ENCODE results near the gene DUSP7. TPM values are rescaled to one million over a fixed set of nuclear protein-coding genes. Genes with fewer than 3 reads are reported as not detected.
"Not testable (repeated sequence)": the region's sequence is repeated elsewhere in the genome, so short reads cannot be mapped to it uniquely, and the experiment has no call there.

The DUSP7 gene
- total and polyA plus RNA-seq, 2 donors (not counting 3 experiments of a cell fraction or from before 2014, with no cell fraction given): 29.2 to 37.7 TPM

- no peak for FAIRE-seq
- no peak overlapping the region for H3K27ac ChIP-seq (ENCODE audit: insufficient read depth, low read depth, low read length)
- intact Hi-C loops (cut with micrococcal nuclease): no loop called here
Measured at GRCh38 chr3:52043750-52044149, 12.6 kb downstream of the DUSP7 start.

GRCh38 chr3:52043039-52043438, 13.3 kb downstream of the DUSP7 start:
- H3K27me3 ChIP-seq (ENCODE audit: control insufficient read depth in 2 of 2, insufficient read depth in 2 of 2, low read length in 2 of 2); H3K4me3 ChIP-seq (replicated peaks in 1 of 3; ENCODE audit: insufficient read depth in 1 of 3, low read depth in 1 of 3, low read length in 3 of 3); H3K27ac ChIP-seq (ENCODE audit: insufficient read depth, low read depth, low read length); FAIRE-seq; H3K9ac ChIP-seq (replicated peaks; ENCODE audit: extremely low read depth, insufficient read depth, low read length); H2AFZ ChIP-seq (ENCODE audit: low read depth, low read length); intact Hi-C loops (cut with micrococcal nuclease); BruUV-seq (replicated peaks); H3K36me3 ChIP-seq (ENCODE audit: control insufficient read depth in 2 of 2, extremely low read depth in 1 of 2, insufficient read depth in 2 of 2, low read length in 2 of 2); dilution Hi-C loops (cut with MboI; ENCODE audit: extremely low pct_ligation_motif_present, low sequenced_read_pairs); H3K9me1 ChIP-seq (replicated peaks; ENCODE audit: control insufficient read depth, extremely low read depth, insufficient read depth, low read length); H3K9me3 ChIP-seq (replicated peaks; ENCODE audit: control insufficient read depth, insufficient read depth, low read length); H3K4me2 ChIP-seq (ENCODE audit: insufficient read depth, low read length); DNase-seq (ENCODE audit: low read depth, low spot score); POLR2A ChIA-PET; H4K20me1 ChIP-seq (replicated peaks; ENCODE audit: control insufficient read depth, extremely low read depth, insufficient read depth, low read length); H3K79me2 ChIP-seq (ENCODE audit: control insufficient read depth, insufficient read depth, low read length): not testable (repeated sequence)
- peaks cover 25% of the 10 kb centered on the region for H3K4me1 ChIP-seq (ENCODE audit: control insufficient read depth, extremely low read depth, insufficient read depth, low read length)
- CTCF ChIA-PET: interaction anchor here (1.2 to 2.3 kb wide), 3 partner anchors 10 to 79 kb away, joined by 3 to 12 read pairs (median 9); no protein-coding TSS in a partner anchor

More at GRCh38 chr3:52043750-52044149, 12.6 kb downstream of the DUSP7 start:
- ChIA-PET CTCF (interaction anchor here (1.6 to 2.2 kb wide), 2 partner anchors 10 to 12 kb away, joined by 7 to 12 read pairs; partner anchors contain the start of gene DUSP7), POLR2A (no interaction called here)
- no peak for TF ChIP-seq FOS (IDR thresholded peaks at IDR 0.05; ENCODE audit: borderline replicate concordance, insufficient read depth, low read length)
- TF ChIP-seq POLR2AphosphoS5 (IDR thresholded peaks at IDR 0.05; ENCODE audit: insufficient read depth, low read depth, low read length): no peak
- no peak for TF ChIP-seq POLR2A (IDR thresholded peaks at IDR 0.05; ENCODE audit: low read depth, low read length)
- TF ChIP-seq GATA2 (IDR thresholded peaks at IDR 0.05; ENCODE audit: insufficient read depth, insufficient read length, low read depth, low read length): no peak
- TF ChIP-seq, protein P1, sequence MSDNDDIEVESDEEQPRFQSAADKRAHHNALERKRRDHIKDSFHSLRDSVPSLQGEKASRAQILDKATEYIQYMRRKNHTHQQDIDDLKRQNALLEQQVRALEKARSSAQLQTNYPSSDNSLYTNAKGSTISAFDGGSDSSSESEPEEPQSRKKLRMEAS (IDR thresholded peaks at IDR 0.05; ENCODE audit: insufficient read depth, insufficient read length): no peak
- TF ChIP-seq JUN (IDR thresholded peaks at IDR 0.05; ENCODE audit: borderline replicate concordance, insufficient read depth, insufficient read length, low read depth): no peak
- no peak for TF ChIP-seq EZH2 (IDR thresholded peaks at IDR 0.05; ENCODE audit: borderline replicate concordance, low read depth, low read length, severe bottlenecking)
- TF ChIP-seq MYC (IDR thresholded peaks at IDR 0.05; ENCODE audit: low read depth, low read length): no peak
- no peak for TF ChIP-seq CTCF (IDR thresholded peaks at IDR 0.05; ENCODE audit: extremely low read depth in 1 of 2, insufficient read depth in 1 of 2, low read depth in 1 of 2, low read length in 2 of 2)
- peaks cover 28% of the 10 kb centered on the region for H3K4me1 ChIP-seq (ENCODE audit: control insufficient read depth, extremely low read depth, insufficient read depth, low read length)
- H3K9me3 ChIP-seq (replicated peaks; ENCODE audit: control insufficient read depth, insufficient read depth, low read length): no peaks in the 10 kb centered on the region
- no peak for DNase-seq (ENCODE audit: low read depth, low spot score)
- H3K36me3 ChIP-seq (ENCODE audit: control insufficient read depth in 2 of 2, extremely low read depth in 1 of 2, insufficient read depth in 2 of 2, low read length in 2 of 2): no peaks in the 10 kb centered on the region
- no peaks in the 10 kb centered on the region for H3K27me3 ChIP-seq (ENCODE audit: control insufficient read depth in 2 of 2, insufficient read depth in 2 of 2, low read length in 2 of 2)
- H3K79me2 ChIP-seq (ENCODE audit: control insufficient read depth, insufficient read depth, low read length): no peaks in the 10 kb centered on the region
- H3K9ac ChIP-seq (replicated peaks; ENCODE audit: extremely low read depth, insufficient read depth, low read length): no peak overlapping the region
- no peak overlapping the region for H3K4me3 ChIP-seq (replicated peaks in 1 of 3; ENCODE audit: insufficient read depth in 1 of 3, low read depth in 1 of 3, low read length in 3 of 3)
- H3K4me2 ChIP-seq (ENCODE audit: insufficient read depth, low read length): no peak overlapping the region
- H3K9me1 ChIP-seq (replicated peaks; ENCODE audit: control insufficient read depth, extremely low read depth, insufficient read depth, low read length): no peaks in the 10 kb centered on the region
- no peaks in the 10 kb centered on the region for H4K20me1 ChIP-seq (replicated peaks; ENCODE audit: control insufficient read depth, extremely low read depth, insufficient read depth, low read length)
- no TSS peak for BruUV-seq (replicated peaks)
- dilution Hi-C loops (cut with MboI; ENCODE audit: extremely low pct_ligation_motif_present, low sequenced_read_pairs): no loop called here
- H2AFZ ChIP-seq (ENCODE audit: low read depth, low read length): peak overlapping the region; percentile 19
